HG02798 (cell line): Measurements from ENCODE around the gene RAF1.
"Not testable (repeated sequence)": the region's sequence is repeated elsewhere in the genome, so short reads cannot be mapped to it uniquely, and the experiment has no call there.

Experiments used
- ATAC-seq: cut with Tn5 transposase; IDR thresholded peaks from one replicate; pipeline ENCODE4 v1.9.1; 2021; ENCODE audit warnings: mild to moderate bottlenecking; ENCODE audit not compliant: unreplicated experiment, poor library complexity

RAF1 gene

DNA sequence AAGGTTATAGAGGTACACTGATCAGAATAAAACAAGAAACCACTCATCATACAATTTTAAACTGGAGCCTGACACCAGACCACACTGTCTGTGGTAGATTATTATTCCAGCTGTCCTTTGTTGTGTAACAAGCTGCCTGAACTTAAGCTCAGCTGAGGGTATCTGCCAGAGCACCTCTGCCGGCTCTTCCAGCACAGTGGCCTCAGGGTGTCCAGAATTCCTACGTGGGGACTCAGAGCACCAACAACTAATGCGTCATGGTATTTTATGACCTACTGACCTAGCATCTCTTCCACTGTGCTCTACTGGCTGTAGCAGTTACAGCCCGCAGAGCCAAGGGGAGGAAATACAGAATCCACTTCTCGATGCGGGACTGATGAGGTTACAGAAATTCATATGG, 15.6 kb upstream of the RAF1 start:
- no peak for ATAC-seq

DNA sequence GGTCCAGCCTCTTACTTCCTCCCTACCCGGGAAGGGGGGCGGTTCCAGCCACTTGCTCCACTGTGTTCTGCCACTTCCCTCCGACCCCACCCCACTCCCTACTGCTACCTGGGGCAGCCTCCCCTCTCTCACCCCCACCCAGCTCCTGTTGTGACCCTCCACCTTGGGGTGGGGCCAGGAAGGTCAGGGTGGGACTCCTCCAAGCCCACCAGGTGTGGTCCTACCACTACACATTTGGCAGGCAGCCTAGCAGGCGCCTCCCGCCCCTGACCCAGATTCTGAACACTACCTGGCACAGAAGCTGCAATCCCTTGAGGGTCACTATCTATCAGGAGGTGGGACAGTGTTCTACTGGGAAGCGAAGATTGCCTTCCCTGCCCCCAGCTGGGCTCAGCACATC, 13.7 kb upstream of the RAF1 start:
- no peak for ATAC-seq

DNA sequence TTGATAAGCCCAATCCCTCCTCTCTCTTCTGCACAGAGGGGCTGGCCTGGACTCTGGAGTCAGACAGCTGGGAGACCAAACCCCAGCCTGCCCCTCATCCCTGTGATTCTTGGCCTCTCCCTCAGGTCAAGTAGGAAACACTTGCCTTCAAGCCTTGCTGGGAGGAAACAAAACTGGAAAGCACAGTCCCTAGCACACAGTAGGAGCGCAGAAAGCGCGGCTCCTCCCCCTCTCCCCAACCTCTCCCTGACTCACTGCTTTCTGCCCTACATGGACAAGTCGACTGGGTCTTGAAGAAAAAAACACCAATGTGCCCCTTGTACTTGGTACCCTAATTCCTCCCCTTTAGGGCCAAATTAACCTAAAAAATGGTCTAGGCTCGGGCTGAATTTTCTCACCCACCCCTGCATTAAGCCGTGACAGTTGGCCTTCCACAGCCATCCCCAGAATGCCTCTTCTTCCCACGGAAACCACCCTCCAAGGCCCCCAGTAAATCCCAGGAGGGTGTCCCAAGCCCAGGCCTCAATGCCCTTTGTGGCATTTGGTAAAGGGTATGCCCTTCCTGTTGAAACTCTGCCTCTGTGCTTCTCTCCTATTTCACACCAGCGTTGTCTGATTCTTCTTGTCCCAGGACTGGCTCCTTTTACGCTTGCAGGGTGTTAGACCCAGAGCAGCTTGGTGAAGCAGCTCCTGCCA, 11.3 kb upstream of the RAF1 start:
- ATAC-seq = no peak

DNA sequence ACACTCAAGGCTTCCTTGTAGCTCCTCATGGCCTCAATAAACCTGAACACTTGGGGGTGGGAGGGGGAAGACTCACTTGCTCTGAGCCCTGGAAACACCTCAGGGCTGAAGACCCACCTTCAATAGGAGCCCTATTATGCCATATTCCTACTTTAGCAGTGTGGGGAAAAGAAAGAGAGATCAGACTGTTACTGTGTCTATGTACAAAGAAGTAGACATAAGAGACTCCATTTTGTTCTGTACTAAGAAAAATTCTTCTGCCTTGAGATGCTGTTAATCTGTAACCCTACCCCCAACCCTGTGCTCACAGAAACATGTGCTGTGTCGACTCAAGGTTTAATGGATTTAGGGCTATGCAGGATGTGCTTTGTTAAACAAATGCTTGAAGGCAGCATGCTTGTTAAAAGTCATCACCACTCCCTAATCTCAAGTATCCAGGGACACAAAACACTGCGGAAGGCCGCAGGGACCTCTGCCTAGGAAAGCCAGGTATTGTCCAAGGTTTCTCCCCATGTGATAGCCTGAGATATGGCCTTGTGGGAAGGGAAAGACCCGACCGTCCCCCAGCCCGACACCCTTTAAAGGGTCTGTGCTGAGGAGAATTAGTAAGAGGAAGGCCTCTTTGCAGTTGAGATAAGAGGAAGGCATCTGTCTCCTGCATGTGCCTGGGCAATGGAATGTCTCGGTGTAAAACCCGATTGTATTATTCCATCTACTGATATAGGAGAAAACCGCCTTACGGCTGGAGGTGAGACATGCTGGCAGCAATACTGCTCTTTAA, 10.2 kb upstream of the RAF1 start:
- ATAC-seq = not testable (repeated sequence)

DNA sequence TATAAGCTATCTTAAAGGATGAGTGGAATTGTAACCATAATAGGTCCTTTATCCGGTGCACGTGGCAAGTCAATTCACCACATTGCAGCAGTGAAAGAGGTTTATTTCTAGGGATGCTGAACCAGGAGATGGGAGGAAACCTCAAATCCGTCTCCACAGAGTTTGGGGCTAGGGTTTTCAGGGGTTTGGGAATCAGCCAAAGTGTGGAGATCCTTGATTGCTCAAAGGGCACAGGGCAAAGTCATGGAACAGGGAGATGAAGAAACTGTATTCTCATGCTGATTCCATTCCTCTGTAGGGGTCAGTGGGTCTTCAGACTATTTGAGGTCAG, 7.2 kb upstream of the RAF1 start:
- no peak for ATAC-seq

DNA sequence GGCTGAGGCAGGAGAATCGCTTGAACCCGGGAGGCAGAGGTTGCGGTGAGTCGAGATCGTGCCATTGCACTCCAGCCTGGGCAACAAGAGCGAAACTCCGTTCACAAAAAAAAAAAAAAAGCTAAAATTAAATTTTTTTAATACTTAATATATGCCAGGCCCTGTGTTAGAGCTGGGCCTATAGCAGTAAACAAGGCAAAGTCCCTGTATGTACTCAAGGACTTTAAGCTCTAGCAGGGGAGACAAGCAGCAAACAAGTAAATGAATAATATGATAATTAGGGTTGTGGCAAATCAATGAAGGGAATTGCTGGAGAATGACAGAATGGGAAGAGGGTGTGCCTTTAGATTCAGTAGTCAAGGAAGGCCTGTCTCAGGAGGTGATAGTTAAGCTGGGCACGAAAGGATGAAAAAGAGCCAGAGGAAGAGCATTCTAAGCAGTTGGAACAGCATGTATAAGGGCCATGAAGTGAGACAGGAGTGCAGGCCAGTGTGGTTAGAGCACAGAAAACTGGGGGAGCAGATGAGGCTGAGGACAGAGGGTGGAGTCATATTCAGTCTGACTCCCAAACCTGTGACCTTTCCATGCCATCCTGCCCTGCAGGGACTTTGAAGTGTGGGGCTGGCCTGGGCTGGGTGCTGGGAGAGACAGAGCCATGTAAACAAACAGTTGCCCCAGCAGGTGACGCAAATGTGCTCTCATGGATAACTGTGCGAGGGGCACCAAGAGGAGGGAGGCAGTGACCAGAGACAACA, 6.6 kb upstream of the RAF1 start:
- no peak for ATAC-seq

DNA sequence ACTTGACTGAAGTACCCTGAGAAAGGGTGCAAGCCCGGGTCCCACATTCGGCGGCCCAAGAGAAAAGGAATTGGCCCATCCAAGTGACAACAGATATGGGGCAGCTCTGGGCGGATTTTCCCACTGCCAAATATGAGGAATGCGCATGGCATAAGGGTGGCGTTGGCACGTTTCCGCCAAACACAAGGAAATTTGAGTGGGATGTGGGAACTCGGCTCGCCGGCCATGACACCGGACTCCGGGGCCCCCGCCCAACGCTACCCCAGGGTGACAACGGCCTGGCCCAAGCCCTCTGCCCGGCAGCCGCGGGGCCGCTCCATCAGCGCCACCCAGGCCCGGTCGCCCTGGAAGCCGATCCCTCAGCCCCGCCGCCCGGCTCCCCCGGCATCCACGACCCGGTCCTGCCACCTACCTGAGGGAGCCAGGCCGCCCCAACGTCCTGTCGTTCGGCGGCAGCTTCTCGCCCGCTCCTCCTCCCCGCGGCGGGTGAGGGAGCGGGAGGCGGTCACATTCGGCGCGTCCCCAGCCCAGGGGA, 449 bp downstream of the RAF1 start:
- peak; percentile 39 for ATAC-seq

DNA sequence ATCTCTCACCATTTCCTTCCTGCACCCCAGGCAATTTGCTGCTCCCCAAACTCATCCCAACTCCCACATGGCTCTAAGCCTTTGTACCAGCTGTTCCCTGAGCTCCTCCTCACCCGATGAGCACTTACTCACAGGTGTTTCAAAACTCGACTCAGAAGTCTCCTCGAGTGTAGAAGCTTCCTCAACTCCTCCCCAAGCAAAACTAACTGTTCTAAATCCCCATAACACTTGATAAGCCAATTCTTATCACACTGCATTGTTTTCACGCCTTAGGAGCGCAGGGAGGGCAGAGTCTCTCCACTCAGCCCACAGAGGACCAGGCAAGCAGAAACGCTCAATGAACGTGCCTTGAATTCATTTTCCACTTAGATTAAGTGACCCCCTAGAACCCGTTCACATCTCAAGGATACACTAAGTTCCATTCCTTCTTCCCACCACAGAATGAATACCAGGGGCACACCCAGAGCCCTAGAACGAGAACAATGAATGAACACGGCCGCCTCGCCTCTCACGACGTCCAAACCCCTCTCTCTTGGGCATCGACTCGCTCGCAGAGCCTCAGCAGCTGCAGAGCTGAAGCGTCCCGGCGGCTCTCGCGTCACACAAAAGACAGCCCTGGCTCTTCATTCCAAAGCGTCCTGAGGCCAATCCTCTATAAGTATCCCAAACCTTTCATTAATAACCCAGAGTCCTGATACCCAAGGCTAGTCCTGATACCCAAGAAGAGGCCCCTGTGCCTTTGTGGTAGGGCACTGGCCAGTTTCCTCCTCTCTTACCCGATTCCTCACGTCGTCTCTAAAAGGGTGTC, 1.1 kb downstream of the RAF1 start:
- no peak for ATAC-seq

DNA sequence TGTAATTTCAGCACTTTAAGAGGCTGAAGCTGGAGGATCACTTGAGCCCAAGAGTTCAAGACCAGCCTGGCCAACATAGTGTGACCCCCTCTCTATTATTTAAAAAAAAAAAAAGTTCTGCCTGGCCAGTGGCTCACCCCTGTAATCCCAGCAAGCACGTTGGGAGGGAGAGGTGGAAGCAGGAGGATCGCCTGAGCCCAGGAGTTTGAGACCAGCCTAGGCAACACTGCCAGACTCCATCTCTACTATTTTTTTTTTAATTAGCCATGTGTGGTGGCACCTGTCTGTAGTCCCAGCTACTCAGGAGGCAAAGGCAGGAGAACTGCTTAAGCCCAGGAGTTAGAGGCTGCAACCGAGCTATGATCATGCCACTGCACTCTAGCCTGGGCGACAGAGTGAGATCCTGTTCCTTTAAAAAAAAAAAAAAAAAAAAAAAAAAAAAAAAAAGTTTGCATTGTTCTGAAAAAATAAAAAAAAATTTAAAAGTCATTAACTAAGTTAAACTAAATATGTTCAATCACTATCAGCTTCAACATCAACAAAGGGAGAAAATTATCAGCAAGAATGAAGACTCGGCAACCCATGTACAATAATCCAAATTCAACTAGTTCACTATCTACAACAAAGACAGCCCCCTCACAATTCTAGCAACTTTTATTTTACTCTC, 1.9 kb downstream of the RAF1 start:
- no peak for ATAC-seq

DNA sequence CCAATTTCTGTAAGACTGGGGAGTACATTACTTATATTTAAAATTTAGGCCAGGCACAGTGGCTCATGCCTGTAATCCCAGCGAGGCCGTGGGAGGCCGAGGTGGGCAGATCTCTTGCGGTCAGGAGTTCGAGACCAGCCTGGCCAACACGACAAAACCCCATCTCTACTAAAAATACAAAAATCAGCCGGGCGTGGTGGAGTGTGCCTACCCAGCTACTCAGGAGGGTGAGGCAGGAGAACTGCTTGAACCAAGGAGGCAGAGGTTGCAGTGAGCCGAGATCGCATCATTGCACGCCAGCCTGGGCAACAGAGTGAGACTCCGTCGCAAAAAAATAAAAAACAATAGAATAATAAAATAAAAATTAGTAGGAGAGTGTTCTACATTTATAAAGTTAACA, 2.5 kb downstream of the RAF1 start:
- ATAC-seq = not testable (repeated sequence)

DNA sequence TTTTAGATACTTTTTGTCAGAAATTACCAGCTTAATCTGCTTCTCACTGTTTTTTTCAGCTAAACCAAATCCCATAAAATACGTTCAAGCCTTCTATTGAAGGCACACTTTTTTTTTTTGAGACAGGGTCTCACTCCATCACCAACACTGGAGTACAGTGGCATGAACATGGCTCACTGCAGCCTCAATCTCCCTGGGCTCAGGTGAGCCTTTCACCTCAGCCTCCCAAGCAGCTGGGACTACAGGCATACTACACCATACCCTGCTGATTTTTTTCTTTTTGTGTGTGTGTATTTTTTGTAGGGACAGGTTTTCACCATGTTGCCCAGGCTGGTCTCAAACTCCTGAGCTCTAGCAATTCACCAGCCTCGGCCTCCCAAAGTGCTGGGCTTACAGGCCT, 3.7 kb downstream of the RAF1 start:
- ATAC-seq = no peak

DNA sequence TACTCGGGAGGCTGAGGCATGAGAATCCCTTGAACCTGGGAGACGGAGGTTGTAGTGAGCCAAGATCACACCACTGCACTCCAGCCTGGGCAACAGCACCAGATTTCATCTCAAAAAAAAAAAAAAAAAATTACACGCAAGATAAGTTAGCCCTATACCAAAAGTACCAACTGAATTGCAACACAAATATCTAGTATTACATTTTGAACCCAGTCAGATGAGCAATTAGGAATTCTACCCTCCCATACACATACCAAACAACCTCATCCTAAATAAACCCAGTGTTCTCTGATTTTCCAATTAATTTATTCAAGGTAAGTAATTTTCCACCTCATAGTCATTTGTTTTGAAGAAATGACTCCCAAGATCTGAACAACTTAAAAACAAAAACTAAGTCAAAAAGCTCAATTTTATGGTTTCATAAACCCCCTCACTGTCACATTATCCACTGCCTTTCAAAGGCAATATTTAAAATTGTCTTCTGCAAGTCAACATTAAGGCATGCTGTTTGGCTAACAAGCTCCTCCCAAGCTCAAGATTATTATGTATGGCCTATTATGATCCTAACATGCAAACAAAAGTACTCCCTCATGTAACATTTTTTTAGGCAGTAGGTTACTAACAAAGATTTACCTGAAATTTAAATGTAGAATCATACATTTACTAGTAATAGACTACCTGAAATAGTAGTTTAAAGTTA, 4.5 kb downstream of the RAF1 start:
- ATAC-seq = no peak

DNA sequence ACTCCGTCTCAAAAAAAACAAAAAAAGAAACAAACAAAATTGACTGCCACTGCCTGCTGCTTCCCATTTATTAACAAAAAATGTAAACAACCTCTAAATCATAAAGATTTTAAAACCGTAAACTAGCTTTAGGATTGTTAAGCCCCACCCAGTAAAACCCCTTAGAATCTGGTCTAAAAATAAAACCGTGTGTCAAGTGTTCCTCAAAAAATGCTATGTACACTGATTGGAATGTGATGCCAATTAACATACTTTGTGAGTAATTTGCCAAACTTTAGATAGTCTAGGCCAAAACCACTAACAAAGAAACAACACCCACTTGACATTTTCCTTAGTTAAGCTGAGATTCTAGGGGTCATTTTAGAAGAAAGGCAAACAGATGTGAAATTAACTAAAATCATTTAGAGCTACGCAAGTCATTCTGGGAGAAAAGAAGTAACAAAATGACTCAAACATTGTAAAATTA, 5.3 kb downstream of the RAF1 start:
- no peak for ATAC-seq

DNA sequence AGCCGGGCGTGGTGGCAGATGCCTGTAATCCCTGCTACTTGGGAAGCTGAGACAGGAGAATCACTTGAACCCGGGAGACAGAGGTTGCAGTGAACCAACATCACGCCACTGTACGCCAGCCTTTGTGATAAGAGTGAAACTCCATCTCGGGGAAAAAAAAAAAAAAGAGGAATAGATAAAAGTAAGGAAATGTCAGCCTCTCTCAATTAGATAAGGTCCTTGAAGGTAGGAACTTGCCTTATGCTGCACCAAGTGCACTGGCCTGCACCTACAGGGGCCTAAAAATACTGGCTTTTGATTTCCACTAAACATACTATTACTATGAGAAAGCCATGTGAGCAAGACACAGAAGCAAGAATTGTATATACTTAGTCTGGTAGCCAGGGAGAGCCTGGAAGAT, 7.1 kb downstream of the RAF1 start:
- ATAC-seq = no peak

DNA sequence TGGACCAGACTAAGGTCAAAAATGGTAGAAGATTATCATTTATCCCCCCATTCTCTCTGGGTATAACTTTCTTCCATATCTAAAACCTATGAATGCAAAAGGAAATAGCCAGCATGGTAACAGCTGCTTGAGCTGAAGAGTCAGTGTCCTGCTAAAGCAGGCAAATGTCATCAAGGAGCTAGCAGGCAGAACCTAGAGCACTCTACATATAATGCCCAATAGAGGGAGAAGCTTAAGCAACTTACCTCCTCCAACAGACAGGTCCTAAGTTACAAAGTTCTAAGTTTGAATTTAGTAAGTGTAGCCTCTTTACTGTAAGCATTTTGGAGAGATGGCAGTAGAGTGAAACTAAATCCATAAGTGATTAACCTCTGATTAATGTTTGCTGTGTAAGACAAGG, 7.7 kb downstream of the RAF1 start:
- ATAC-seq = no peak

DNA sequence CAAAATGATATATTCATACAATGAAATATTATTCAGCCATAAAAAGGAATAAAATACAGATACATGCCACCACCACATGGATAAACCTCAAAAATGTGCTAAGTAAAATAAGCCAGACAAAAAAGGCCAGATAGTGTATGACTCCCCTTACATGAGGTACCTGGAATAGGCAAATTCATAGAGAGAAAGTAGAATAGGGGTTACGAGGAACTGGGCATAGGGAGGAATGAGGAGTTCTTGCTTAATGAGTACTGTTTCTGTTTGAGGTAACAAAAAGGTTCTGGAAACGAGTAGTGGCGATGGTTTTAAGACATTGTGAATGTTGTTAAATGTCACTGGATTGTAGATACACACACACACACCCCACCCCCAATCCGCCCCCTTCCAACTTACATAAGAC, 8.2 kb downstream of the RAF1 start:
- no peak for ATAC-seq

DNA sequence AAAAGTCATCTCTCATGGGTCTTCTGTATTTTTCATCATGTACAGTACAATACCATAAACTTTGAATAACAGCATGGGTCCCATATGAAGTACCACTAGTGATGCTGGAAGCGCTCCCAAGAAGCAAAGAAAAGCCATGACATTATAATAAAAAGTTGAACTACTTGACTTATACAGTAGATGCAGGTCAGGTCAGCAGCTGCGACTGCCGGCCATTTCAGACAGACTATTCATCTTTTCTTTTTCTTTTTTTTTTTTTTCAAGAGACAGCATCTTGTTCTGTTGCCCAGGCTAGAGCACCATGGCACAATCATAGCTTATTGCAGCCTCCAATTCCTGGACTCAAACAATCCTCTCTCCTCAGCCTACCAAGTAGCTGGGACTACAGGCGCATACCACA, 10.2 kb downstream of the RAF1 start:
- no peak for ATAC-seq

DNA sequence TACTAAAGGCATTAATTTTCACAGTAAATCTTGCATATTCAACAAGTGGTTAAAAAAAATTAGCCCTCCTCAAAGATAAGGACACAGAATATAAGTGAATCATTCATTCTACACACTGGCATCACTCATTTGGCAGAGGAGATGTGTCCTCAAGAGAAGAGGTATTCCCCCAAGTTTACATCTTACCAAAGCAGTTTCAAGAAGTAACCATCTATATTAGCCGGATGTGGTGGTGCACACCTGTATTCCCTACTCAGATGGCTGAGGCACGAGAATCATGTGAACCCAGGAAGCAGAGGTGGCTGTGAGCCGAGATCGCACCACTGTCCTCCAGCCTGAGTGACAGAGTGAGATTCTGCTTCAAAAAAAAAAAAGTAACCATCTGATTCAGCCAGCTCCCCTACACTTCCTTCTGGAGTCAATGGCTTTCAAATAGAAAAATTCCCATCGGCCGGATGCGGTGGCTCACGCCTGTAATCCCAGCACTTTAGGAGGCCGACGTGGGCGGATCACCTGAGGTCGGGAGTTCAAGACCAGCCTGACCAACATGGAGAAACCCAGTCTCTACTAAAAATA, 15.4 kb downstream of the RAF1 start:
- peak; percentile 69 for ATAC-seq
